T follicular helper cell (primary cell): ENCODE results near the gene RADIL.
A peak's percentile ranks its signal among the peaks of the same experiment; 100 is the strongest.

Source experiments
- DNase-seq: peaks from one replicate; pipeline ENCODE4 v3.0.0-alpha.2; 2020; ENCODE audit warnings: low read depth

RADIL gene

DNA sequence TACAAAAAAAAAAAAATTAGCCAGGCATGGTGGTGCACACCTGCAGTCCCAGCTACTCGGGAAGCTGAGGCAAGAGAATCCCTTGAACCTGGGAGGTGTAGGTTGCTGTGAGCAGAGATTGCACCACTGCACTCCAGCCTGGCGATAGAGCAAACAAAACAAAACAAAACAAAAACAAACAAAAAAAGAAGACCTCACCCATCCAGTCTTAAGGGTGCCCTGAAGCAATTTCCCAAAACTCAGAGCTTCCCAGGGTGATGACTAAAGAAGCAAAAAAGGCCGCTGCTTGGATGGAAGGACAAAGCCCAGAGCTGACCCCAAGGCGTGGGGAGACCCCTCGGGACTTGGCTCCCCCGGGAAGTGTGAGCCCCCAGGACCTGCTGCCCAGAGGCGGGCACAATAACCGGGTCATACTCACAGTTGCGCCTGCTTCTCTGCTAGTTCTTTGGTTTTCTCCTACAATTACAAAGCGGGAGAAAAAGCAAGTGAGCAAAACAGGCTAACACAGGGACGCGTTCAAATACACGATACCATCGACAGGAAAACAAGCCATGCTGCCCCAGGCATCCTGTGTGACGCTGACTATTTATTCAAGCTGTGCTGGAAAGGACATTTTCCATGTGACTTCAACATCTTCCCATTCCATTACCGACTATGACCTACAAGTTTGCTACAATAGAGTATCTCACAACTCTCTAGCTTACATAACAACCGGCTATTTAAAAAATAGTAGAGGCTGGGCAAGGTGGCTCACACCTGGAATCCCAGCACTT, 51.6 kb downstream of the RADIL start:
- no peak for DNase-seq

DNA sequence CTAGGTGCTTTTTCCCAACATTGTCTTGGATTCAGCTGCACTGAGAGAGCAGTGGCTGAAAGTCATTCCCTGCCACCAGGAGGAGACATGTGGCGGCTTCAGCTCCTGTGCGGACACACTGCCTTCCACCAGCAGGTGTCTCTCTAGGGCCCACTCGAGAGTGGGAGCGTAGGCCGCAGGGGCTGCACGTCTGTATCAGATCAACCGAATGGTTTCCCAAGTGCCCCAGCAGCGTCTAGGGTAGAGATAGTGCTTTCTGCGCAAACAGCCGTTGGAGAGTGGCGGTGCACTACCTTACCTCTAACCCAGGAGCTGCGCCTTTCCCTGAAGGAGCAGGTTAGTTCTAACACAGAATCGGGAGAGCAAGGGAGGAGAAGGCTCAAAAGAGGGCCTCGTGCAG, 53.3 kb downstream of the RADIL start:
- DNase-seq, result peak; percentile 25

DNA sequence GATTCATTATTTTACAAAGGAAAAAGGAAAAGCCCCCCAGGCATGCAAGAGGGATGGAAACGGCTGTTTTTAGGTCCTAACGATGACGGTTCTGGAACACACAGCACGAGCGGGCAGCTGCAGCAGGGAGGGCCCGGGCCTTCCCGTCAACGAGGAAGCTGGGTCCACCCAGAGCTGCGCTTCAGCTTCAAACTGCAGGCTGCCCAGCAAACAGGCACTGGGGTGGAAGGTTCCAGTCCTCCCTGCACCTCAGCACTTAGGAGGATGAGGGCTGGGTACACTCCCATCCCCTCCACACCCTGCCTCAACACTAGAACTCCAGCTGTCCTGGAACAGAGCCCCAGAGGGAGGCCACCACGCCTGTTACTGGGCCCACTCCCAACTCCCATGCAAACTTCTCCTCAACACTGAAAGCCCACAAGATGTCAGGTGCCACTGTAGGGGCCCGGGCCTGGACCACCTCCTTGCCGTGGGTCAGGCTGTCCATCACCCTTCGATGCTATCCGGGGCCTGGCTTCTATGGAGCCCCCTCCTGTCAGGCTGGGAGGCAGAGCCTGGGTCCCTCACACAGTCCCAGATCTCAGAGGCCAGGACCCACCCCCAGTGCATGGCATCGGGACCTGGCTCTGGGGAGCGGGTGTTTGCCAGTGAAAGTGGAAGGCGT, 54.7 kb downstream of the RADIL start:
- no peak for DNase-seq

- DNase-seq, result no peak
Measured at GRCh38 chr7:4825081-4825480, 58.4 kb downstream of the RADIL start.

DNA sequence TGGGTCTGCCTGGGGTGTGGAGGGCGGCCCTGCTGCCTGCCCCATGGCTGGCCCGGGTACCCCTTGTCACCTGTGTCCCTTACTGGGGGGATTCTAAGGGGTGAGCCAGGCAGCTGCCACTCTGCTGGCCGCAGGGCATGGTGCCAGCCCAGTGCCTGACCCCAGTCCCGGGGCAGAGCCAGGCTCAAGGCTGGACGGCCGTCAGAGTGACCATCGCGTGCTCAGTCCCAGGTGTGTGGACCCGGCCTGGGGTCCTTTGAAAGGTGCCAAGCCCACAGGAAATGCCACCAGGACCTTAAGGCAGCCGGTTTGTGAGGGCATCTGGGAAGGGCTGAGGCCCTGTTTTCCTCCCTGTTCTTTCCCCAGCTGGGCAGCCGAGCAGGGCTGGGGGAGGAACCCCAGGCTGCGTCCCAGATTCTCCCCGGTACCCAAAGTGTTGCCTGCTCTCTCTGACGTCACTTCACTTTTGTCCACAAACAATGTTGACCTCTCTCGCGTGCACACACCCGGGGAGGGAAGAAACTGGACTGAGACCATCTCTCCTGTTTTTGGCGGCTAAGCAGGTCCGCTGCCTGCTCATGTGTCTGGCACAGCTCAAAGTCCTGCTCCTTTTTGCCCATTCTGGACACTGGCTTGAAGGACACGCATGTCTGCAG, 59.3 kb downstream of the RADIL start:
- no peak for DNase-seq

- no peak for DNase-seq
Measured at GRCh38 chr7:4823441-4824119, 59.9 kb downstream of the RADIL start.

GRCh38 chr7:4822677-4823076, 60.8 kb downstream of the RADIL start:
- no peak for DNase-seq

DNA sequence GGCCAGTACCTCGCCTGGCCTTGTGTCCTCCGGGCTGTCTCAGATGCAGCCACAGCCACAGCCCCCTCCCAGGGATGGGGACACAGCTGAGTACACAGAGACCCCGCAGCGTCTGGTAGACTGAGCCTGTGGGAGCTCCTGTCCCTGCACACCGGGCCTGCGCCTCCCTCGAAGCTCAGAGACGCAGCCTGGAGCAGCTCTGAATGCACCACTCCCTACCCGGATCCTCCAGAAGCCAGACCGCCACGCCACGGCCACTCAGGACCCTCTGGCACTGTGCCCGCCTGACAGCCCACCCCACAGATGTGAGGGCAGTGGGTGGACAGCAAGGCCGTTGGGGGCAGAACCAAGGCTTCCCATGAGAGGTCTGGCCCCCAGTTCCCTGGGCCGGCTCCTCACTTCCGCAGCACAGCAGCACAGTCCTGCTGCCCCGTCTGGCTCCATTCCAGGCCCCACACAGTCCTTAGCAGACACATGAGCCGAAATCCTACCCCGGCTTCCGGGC, 62.5 kb downstream of the RADIL start:
- no peak for DNase-seq

DNA sequence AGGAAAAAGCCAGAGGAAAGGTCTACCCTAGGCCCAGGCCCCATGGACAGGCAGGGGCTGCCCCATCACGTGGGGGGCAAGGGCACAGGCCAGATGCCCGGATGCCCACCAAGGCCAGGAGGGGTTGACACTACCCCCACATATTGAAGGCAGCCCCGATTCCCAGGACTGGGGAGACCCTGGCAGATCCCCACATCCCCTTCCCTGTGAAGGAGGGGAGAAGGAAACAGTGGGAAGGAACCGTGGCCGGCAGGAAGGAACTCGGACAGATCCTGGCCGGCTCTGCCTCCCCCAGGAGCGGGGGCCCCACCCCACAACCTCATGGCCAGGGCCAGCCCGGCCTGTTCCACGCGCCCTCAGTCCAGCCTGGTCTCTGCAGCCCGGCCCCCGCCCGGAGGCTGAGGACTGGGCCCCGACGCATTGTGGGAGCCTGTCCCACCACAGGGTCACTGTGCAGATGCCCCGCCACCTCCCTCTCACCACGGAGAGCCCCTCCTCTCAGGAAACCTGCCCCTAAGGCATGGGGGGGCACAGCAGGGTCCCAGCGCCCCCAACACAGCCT, 63.0 kb downstream of the RADIL start:
- no peak for DNase-seq

- no peak for DNase-seq
Measured at GRCh38 chr7:4819560-4820404, 63.7 kb downstream of the RADIL start.

- DNase-seq, result no peak
Measured at GRCh38 chr7:4818000-4818794, 65.3 kb downstream of the RADIL start.

DNA sequence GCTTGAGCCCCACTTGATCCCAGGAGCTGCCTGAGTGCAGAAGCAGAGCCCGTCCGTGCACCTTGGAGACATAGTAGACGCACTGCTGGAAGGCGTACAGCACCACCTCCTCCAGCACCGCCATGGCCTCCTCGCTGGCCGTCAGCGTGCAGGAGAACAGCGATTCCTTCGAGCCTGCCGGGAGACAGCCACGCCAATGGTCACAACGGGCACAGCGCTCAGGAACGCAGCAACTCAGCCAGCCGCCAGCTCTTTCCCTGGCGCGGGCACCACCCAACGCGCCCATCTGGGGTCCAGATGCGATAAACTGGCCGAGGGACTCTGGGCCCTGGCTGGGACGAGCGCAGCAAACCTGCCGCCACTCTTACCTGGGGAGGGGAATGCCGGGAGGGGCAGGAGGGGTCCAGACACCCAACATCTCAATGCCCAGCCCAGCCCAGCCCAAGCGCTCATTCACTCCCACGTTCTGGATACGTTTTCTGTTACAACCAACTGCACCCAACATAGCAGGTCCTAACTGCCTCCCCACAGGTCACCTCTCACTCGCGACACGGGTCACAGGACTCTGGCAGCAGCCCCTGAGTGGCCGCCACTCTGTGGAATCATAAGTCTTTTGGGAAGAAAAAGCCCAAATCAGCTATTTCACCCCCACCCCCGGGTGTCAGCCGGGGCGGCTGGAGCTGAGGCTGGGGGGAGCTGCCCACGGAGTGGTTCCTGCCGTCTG, 66.2 kb downstream of the RADIL start:
- no peak for DNase-seq

- DNase-seq, result no peak
Measured at GRCh38 chr7:4816419-4817080, 67.0 kb downstream of the RADIL start.

GRCh38 chr7:4815609-4816418, 67.7 kb downstream of the RADIL start:
- DNase-seq, result no peak

DNA sequence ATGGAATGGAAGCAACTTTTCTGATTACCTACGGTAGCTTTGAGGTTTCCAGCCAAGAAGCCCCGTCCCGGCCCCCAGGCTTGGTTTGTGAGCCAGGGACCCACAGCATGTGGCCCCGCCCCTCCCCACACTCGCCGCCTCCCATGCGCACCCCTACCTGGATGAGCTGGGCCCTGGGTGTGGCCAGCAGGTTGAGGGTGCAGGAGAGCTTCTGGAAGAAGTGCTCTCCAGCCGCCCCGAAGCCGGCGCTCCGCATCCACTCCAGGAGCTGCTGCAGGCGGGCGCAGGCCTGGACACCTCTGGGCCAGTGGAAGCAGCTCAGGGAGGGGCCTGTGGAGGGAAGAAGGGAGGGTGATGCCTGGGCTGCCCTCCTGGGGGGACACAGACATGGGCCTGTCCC, 68.4 kb downstream of the RADIL start:
- no peak for DNase-seq

GRCh38 chr7:4814433-4814832, 69.1 kb downstream of the RADIL start:
- DNase-seq, result no peak

GRCh38 chr7:4809666-4810065, 73.8 kb downstream of the RADIL start:
- no peak for DNase-seq

GRCh38 chr7:4809091-4809591, 74.4 kb downstream of the RADIL start:
- DNase-seq, result no peak
